Osteoblast (primary cell): ENCODE measurements around the gene SLC2A9. TPM values are rescaled to one million over a fixed set of nuclear protein-coding genes. Genes with fewer than 3 reads are reported as not detected.

Experiments
- DNase-seq: peaks from one replicate; pipeline ENCODE4 v3.0.0; 2011; ENCODE audit warnings: low spot score, mixed read lengths; ENCODE audit not compliant: insufficient read length; ENCODE audit errors: missing footprints
- H2AFZ ChIP-seq: 2 replicates; pipeline ENCODE4 v1.6.0; 2011; ENCODE audit warnings: mild to moderate bottlenecking, low read length
- H3K27ac ChIP-seq: 2 replicates; pipeline ENCODE4 v1.5.1; 2011; ENCODE audit warnings: mild to moderate bottlenecking, low read depth, low read length, moderate library complexity
- H3K27me3 ChIP-seq: 2 replicates; pipeline ENCODE4 v1.6.0; 2012; ENCODE audit warnings: mild to moderate bottlenecking, control low read depth, inconsistent platforms, low read length, moderate library complexity; ENCODE audit not compliant: insufficient read depth
- H3K36me3 ChIP-seq: 2 replicates; pipeline ENCODE4 v1.5.1; 2011; ENCODE audit warnings: mild to moderate bottlenecking, low read length, control low read depth, moderate library complexity; ENCODE audit not compliant: insufficient read depth
- H3K4me1 ChIP-seq: 2 replicates; pipeline ENCODE4 v1.5.1; 2011; ENCODE audit warnings: mild to moderate bottlenecking, low read length, control low read depth, moderate library complexity; ENCODE audit not compliant: insufficient read depth
- H3K4me2 ChIP-seq: 2 replicates; pipeline ENCODE4 v1.6.0; 2011; ENCODE audit warnings: mild to moderate bottlenecking, low read length; ENCODE audit not compliant: insufficient read depth
- H3K4me3 ChIP-seq: fragments of 200-600 bp; sonication (generic); 3 replicates; pipeline ENCODE4 v1.5.1; 2012; ENCODE audit warnings: mild to moderate bottlenecking, low read length, inconsistent platforms; ENCODE audit not compliant: insufficient read depth
- H3K79me2 ChIP-seq: 2 replicates; pipeline ENCODE4 v1.6.0; 2012; ENCODE audit warnings: mild to moderate bottlenecking, low read length, control low read depth, inconsistent platforms; ENCODE audit not compliant: insufficient read depth
- H3K9me3 ChIP-seq: 2 replicates; pipeline ENCODE4 v1.5.1; 2011; ENCODE audit warnings: low read depth, low read length, control low read depth
- H4K20me1 ChIP-seq: 2 replicates; pipeline ENCODE4 v1.6.0; 2012; ENCODE audit warnings: mild to moderate bottlenecking, low read length, control low read depth; ENCODE audit not compliant: insufficient read depth
- CTCF ChIP-seq: IDR thresholded peaks from 2 replicates; pipeline ENCODE4 v1.5.1; 2011; ENCODE audit warnings: mild to moderate bottlenecking, low read depth, low read length, moderate library complexity; ENCODE audit errors: extremely low read depth
- total RNA-seq: library from RNA; depleted of rRNA; stranded (reverse); fragments of >200 nt; gene quantifications from 2 replicates; pipeline ENCODE4 v1.2.3, GENCODE V29; 2012

The SLC2A9 gene
- total RNA-seq, 1 donor: 2.5 TPM

DNA sequence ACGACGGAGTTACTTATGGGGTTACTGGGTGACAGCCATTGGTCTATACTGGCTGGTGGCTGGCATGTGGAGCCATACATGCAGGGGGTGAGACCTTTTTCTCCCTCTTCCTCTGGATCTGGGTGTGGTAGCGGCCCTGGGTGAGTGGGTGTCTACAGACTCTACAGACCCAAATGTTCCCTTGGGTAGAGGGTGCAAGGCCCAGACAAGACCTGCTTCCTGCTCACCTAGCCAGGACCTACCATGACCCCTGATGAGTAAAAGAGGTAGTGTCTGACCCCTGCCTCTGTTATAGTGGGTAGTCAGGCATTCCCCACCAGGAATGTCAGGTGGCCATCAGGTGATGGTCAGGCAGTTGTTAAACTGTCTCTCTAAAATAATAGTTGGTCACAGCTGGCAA is 66.8 kb downstream of the SLC2A9 start:
- no peak overlapping the region for H3K4me2 ChIP-seq
- H3K79me2 ChIP-seq: no peaks in the 10 kb centered on the region
- no peak for DNase-seq
- H3K4me3 ChIP-seq: no peak overlapping the region
- no peak for TF ChIP-seq CTCF
- no peak overlapping the region for H2AFZ ChIP-seq
- H3K36me3 ChIP-seq: no peaks in the 10 kb centered on the region
- no peaks in the 10 kb centered on the region for H3K27me3 ChIP-seq
- H3K9me3 ChIP-seq: no peaks in the 10 kb centered on the region
- H3K4me1 ChIP-seq: no peaks in the 10 kb centered on the region
- H3K27ac ChIP-seq: no peak overlapping the region
- H4K20me1 ChIP-seq: no peaks in the 10 kb centered on the region

- Histone ChIP-seq H3K27ac (no peak overlapping the region), H3K9me3 (no peaks in the 10 kb centered on the region), H3K36me3 (no peaks in the 10 kb centered on the region), H3K79me2 (no peaks in the 10 kb centered on the region), H3K4me2 (no peak overlapping the region), H3K27me3 (no peaks in the 10 kb centered on the region), H4K20me1 (no peaks in the 10 kb centered on the region), H2AFZ (no peak overlapping the region), H3K4me3 (no peak overlapping the region), H3K4me1 (no peaks in the 10 kb centered on the region)
- no peak for DNase-seq
- TF ChIP-seq CTCF: no peak
These were observed 68.2 kb downstream of the SLC2A9 start for GRCh38 chr4:9953089-9953488.

DNA sequence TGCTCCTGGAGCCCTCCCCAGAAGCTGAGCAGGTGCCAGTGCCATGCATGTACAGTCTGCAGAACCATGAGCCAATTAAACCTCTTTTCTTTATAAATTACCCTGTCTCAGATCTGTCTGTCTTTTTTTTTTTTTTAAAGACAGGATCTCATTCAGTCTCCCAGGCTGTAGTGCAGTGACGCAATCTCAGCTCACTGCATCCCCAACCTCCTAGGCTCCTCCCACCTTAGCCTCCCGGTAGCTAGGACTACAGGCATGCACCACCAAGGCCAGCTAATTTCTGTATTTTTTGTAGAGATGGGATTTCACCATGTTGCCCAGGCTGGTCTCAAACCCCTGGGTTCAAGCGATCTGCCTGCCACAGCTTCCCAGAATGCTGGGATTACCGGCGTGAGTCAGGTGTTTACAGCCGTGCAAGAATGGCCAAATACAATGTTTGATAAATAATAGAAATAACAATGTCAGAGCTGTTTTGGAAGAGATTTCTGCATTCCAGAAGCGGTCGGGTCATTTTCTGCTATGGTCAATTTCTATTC is 68.8 kb downstream of the SLC2A9 start:
- no peak for DNase-seq
- no peaks in the 10 kb centered on the region for H3K4me1 ChIP-seq
- H3K27me3 ChIP-seq: no peaks in the 10 kb centered on the region
- no peak for TF ChIP-seq CTCF
- no peak overlapping the region for H3K27ac ChIP-seq
- H2AFZ ChIP-seq: no peak overlapping the region
- H4K20me1 ChIP-seq: no peaks in the 10 kb centered on the region
- no peaks in the 10 kb centered on the region for H3K9me3 ChIP-seq
- no peaks in the 10 kb centered on the region for H3K79me2 ChIP-seq
- H3K4me3 ChIP-seq: no peak overlapping the region
- H3K36me3 ChIP-seq: no peaks in the 10 kb centered on the region
- no peak overlapping the region for H3K4me2 ChIP-seq

DNA sequence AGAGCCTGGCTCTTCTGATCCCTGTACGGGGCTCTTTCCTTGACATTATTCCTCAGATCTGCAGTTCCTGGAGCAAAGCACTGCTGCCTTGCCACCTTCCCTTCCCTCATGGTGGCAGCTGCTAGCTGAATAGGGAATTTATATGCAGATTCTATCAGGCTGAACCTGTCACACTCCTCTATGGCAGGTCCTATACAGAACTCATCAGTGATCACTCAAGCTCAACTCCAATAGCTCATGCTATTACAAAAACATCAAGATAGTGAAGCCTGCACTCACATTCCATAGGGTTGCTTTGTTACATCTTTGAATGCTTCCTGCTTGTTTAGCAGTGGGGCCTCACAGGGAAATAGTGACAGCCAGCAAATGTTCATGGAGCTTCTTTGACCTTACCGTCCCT is 71.7 kb downstream of the SLC2A9 start:
- H3K4me3 ChIP-seq: no peak overlapping the region
- no peaks in the 10 kb centered on the region for H3K79me2 ChIP-seq
- H3K27ac ChIP-seq: no peak overlapping the region
- no peak overlapping the region for H2AFZ ChIP-seq
- no peak for DNase-seq
- H3K9me3 ChIP-seq: no peaks in the 10 kb centered on the region
- no peak overlapping the region for H3K4me2 ChIP-seq
- H4K20me1 ChIP-seq: no peaks in the 10 kb centered on the region
- H3K36me3 ChIP-seq: no peaks in the 10 kb centered on the region
- H3K27me3 ChIP-seq: no peaks in the 10 kb centered on the region
- H3K4me1 ChIP-seq: no peaks in the 10 kb centered on the region
- TF ChIP-seq CTCF: no peak
